ENCODE measurements around the gene TXNRD1.

DNA sequence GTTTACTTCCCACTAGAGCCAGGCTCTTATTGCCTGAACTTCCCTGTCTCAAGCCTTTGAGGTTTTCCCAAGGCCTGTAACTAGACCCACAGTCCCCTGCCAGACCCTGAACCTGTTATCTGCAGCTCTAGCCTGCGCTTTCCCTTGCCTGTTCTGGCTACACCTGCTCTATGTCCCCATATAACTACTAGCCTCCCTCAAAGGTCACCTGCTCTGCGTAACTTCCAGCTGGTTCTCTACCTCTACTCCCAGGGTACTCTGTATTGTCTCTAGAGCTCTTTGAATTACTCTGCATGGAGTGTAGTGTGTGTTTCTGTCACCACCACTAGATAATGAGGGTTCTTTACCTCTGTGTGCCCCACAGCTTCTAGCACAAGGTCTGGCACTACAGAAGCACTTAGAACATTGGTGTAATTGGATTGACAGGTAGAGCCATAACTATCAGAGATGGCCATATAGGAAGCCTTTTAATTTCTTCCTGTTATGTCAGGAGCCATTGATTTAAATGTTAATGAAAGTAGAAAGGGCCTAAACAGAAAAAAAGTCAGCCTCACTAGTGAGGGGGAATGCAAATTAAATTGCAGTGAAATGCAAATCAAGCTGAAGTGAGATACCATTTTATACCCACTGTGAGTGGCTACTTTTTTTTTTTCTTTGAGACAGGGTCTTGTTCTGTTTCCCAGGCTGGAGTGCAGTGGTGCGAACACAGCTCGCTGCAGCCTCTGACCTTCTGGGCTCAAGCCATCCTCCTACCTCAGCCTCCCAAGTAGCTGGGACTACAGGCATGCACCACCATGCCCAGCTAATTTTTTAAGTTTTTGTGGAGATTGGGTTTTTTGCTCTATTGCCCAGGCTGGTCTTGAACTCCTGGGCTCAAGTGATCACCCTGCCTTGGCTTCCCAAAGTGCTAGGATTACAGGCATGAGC is 135.7 kb downstream of the TXNRD1 start:
- TF ChIP-seq, protein P1, sequence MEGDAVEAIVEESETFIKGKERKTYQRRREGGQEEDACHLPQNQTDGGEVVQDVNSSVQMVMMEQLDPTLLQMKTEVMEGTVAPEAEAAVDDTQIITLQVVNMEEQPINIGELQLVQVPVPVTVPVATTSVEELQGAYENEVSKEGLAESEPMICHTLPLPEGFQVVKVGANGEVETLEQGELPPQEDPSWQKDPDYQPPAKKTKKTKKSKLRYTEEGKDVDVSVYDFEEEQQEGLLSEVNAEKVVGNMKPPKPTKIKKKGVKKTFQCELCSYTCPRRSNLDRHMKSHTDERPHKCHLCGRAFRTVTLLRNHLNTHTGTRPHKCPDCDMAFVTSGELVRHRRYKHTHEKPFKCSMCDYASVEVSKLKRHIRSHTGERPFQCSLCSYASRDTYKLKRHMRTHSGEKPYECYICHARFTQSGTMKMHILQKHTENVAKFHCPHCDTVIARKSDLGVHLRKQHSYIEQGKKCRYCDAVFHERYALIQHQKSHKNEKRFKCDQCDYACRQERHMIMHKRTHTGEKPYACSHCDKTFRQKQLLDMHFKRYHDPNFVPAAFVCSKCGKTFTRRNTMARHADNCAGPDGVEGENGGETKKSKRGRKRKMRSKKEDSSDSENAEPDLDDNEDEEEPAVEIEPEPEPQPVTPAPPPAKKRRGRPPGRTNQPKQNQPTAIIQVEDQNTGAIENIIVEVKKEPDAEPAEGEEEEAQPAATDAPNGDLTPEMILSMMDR (IDR thresholded peaks at IDR 0.05) = no peak
- TF ChIP-seq POLR2AphosphoS5 (IDR thresholded peaks at IDR 0.05) (no peak), POLR2A (IDR thresholded peaks at IDR 0.05) (no peak)

Data from prostate gland (tissue), 2 donors.